Heart left ventricle (tissue), 16 donors: ENCODE measurements around the gene NECAB2. TPM values are rescaled to one million over a fixed set of nuclear protein-coding genes. Genes with fewer than 3 reads are reported as not detected.
A peak's percentile ranks its signal among the peaks of the same experiment; 100 is the strongest.

ENCODE experiments used
- ATAC-seq, 4 donors: fragments of 200-7000 bp; cut with Tn5 transposase; one replicate each; pipeline ENCODE4 v1.9.1; 2020 to 2022; ENCODE audit warnings: moderate library complexity in 4 of 4, mild to moderate bottlenecking in 3 of 4, moderate number of reproducible peaks in 1 of 4
- DNase-seq, 5 donors: peaks; one replicate each; pipeline ENCODE4 v3.0.0-alpha.2; 2020
- H3K27ac ChIP-seq, 12 donors: fragments of 200-600 bp; sonication (generic) in 4 of 12; one replicate each; pipeline versions ENCODE4 v1.5.0 to v1.8.0; 2016 to 2022; ENCODE audit warnings: mild to moderate bottlenecking in 2 of 12
- H3K27me3 ChIP-seq, 9 donors: fragments of 200-600 bp; sonication (generic) in 2 of 9; one replicate each; pipeline versions ENCODE4 v1.5.1 to v1.8.0; 2016 to 2022; ENCODE audit warnings: mild to moderate bottlenecking in 3 of 9
- H3K36me3 ChIP-seq, 9 donors: fragments of 200-600 bp; sonication (generic) in 2 of 9; one replicate each; pipeline versions ENCODE4 v1.5.0 to v1.8.0; 2018 to 2022; ENCODE audit warnings: mild to moderate bottlenecking in 2 of 9
- H3K4me1 ChIP-seq, 12 donors: fragments of 200-600 bp; sonication (generic) in 4 of 12; one replicate each; pipeline versions ENCODE4 v1.5.0 to v1.8.0; 2016 to 2022; ENCODE audit warnings: mild to moderate bottlenecking in 3 of 12
- H3K4me3 ChIP-seq, 12 donors: fragments of 200-600 bp; sonication (generic) in 4 of 12; one replicate each; pipeline versions ENCODE4 v1.5.0 to v1.8.0; 2017 to 2022; ENCODE audit warnings: mild to moderate bottlenecking in 9 of 12, moderate library complexity in 4 of 12
- H3K9me3 ChIP-seq, 12 donors: fragments of 200-600 bp; sonication (generic) in 4 of 12; one replicate each; pipeline versions ENCODE4 v1.5.0 to v1.8.0; 2016 to 2022; ENCODE audit warnings: mild to moderate bottlenecking in 1 of 12
- POLR2A ChIP-seq, 2 donors: fragments of 450-650 bp; IDR thresholded peaks; one replicate each; pipeline ENCODE4 v1.6.1; 2017; ENCODE audit warnings: antibody characterized with exemption in 2 of 2, mild to moderate bottlenecking in 2 of 2, moderate library complexity in 2 of 2
- WGBS, 4 donors: extraction: QIAGEN DNeasy Blood & Tissue Kit in 2 of 4; methylation state at CpG; one replicate each; pipeline versions ENCODE4 v1.1.5 to v1.1.7; 2013 to 2018; 5-methylcytosine and 5-hydroxymethylcytosine counted together
- intact Hi-C, 10 donors: fragments of 100-400 bp; cut with DNase I; formaldehyde crosslinking; loops; one replicate each; pipeline versions ENCODE4 v1.11.1 to v1.14.2; 2022
- polyA plus RNA-seq, 2 donors: library from polyadenylated mRNA; stranded (reverse); fragments of 200-250 nt; gene quantifications; one replicate each; pipeline ENCODE4 v1.2.3, GENCODE V29; 2013
- total RNA-seq, 9 donors: library from RNA; depleted of rRNA in 2 of 9; stranded (reverse); fragments of >200 nt in 2 of 9; fragmentation: NEBNext Ultra II Directional in 3 of 9; extraction: Animal tissue kit (Norgen Biotek cat#: 25700) in 3 of 9; gene quantifications; one replicate each; pipeline versions ENCODE4 v1.1.0 to v1.2.4, GENCODE V29; 2016 to 2023
- TF ChIP-seq, protein P1 (sequence below), 12 donors: fragments of 200-600 bp; sonication (generic) in 4 of 12; IDR thresholded peaks; one replicate each; pipeline versions ENCODE4 v1.5.0 to v1.8.0; 2018 to 2022; ENCODE audit warnings: antibody characterized with exemption in 12 of 12, mild to moderate bottlenecking in 5 of 12
- donor health status: ischemic (EF 13 %, LVEDD 7.1; RV severe dilation, severe dysfunction).
- donor health status: healthy with polysubstance abuse.
- donor health status: DM: no; HTN: yes; CAD: no.
- donor health status: DM: no; HTN: no; CAD: no.
- donor health status: ischemic (EF 25% LVEDD 6.9; RV normal size, moderate dysfunction).
- donor health status: ischemic (EF 25% LVEDD 5.7; RV mildly dilated, moderate dysfunction).
- donor health status: healthy.
- donor health status: DM: yes; HTN: yes; CAD: no.
- donor health status: ischemic (EF 35%, LVEDD 5.7; RV mildly dilated, moderate dysfunction).
- donor health status: nonischemic (EF 11% LVEDD 7.7; RV severe dilation, severe dysfunction).
- donor health status: DM: yes; HTN: yes; CAD: no.
- donor health status: PGD.
- donor health status: ischemic (EF 29% LVEDD 5.4; RV normal size, mild dysfunction).
- donor health status: nonischemic (EF 23%, LVEDD 6.1; RV moderate dilation, normal function).

The NECAB2 gene
- total and polyA plus RNA-seq, 11 donors, result 0.24 to 2.1 (median 0.88) TPM; not detected in 2

DNA sequence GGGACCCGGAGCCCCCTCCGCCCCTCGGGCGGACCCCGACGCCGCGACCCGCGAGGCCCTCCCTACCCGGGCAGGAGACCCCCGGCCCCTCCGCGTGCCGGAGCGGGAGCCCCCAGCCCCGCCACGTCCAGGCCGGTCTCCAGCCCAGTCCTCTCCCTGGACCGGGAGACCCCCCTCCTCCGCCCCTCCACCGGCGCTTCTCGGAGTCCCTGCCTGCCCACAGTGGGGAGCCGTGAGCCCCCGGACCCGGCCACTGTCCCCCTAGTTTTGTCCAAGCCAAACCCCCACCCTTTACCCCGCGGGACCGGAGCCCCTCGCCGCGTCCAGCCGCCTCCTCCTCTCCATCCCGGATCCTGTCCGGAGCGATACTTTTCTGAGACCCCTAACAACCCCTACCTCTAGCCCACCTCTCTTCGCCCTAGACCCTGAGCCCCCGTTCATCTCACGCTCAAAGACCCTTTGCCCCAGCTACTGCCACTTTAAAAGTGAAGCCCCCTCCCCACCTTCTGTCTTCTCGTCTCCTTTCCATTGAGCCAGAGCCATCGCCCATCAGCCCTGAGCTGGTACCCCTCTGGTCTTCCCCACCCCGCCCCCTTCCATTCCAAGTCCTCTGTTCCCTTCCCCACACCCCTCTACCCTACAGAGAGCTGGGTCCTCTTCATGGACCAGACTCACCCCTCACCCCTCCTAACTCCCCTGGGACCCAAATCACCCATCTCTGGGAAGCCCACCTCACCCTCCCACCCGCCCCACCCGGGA lies 1.0 kb downstream of the NECAB2 start:
- peak overlapping the region in 1 of 12 donors; percentile 56 for H3K4me3 ChIP-seq
- no peaks in the 10 kb centered on the region for H3K9me3 ChIP-seq
- 11 to 22% (median 15%) methylated on average over 22 to 45 of the region's 45 CpGs for WGBS, 4 donors
- ATAC-seq (no peak), DNase-seq (peak in 2 of 5 donors; percentile 24 to 63)
- peaks cover 0 to 9% (median 0%) of the 10 kb centered on the region in 12 donors for H3K4me1 ChIP-seq
- no peak for TF ChIP-seq POLR2A (IDR thresholded peaks at IDR 0.05)
- TF ChIP-seq, protein P1, sequence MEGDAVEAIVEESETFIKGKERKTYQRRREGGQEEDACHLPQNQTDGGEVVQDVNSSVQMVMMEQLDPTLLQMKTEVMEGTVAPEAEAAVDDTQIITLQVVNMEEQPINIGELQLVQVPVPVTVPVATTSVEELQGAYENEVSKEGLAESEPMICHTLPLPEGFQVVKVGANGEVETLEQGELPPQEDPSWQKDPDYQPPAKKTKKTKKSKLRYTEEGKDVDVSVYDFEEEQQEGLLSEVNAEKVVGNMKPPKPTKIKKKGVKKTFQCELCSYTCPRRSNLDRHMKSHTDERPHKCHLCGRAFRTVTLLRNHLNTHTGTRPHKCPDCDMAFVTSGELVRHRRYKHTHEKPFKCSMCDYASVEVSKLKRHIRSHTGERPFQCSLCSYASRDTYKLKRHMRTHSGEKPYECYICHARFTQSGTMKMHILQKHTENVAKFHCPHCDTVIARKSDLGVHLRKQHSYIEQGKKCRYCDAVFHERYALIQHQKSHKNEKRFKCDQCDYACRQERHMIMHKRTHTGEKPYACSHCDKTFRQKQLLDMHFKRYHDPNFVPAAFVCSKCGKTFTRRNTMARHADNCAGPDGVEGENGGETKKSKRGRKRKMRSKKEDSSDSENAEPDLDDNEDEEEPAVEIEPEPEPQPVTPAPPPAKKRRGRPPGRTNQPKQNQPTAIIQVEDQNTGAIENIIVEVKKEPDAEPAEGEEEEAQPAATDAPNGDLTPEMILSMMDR (IDR thresholded peaks at IDR 0.05), result no peak
- peaks cover 0 to 19% (median 0%) of the 10 kb centered on the region in 9 donors for H3K36me3 ChIP-seq
- intact Hi-C loops, result loop anchor here in 7 of 10 donors (1.0 to 10.0 kb wide), 7 partner anchors 93 to 516 kb away; no protein-coding TSS in a partner anchor
- H3K27me3 ChIP-seq, result peaks cover 0 to 10% (median 0%) of the 10 kb centered on the region in 9 donors
- H3K27ac ChIP-seq, result no peak overlapping the region

DNA sequence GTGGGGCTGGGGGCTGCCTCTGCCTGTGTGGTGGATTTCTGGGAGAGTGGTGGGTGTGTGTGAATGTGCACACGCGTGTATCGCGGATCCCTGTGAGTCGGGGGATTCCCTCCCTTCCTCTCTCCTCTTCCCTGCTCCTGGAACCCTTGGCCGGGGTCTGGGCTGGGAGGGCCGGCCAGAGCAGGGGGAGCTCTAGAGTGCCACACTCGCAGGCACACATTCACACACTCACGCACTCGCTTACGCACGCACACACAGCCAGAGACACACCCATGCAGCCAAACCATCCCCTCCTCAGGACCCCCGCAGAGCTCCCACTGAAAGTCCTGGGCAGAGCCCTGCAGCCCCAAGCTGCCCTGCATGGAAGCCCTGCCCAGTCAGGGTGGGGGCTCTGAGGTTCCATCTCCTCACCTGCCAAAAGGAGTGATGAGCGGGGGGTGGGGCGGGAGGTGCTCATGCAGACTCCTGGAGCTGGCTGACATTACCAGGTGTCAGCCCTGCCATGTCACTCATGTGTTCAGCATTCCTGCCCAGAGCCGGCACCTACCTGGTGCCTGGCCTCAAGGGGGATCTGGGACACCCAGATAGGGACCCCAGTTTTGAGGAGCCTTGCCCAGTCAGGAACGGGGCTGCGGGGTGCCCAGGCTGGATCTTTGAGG lies 1.9 kb downstream of the NECAB2 start:
- H3K4me3 ChIP-seq, result no peak overlapping the region
- no peak for TF ChIP-seq POLR2A (IDR thresholded peaks at IDR 0.05)
- TF ChIP-seq, protein P1 (IDR thresholded peaks at IDR 0.05), result no peak
- intact Hi-C loops, result loop anchor here in 9 of 10 donors (2.0 to 10.0 kb wide), 9 partner anchors 92 to 515 kb away; no protein-coding TSS in a partner anchor
- 62 to 77% (median 70%) methylated on average over 7 to 18 of the region's 18 CpGs for WGBS, 4 donors
- DNase-seq, result peak in 2 of 5 donors; percentile 17 to 62
- ATAC-seq, result no peak
- no peaks in the 10 kb centered on the region for H3K9me3 ChIP-seq
- H3K27me3 ChIP-seq, result peaks cover 0 to 10% (median 0%) of the 10 kb centered on the region in 9 donors
- peaks cover 0 to 16% (median 0%) of the 10 kb centered on the region in 9 donors for H3K36me3 ChIP-seq
- peaks cover 0 to 9% (median 0%) of the 10 kb centered on the region in 12 donors for H3K4me1 ChIP-seq
- no peak overlapping the region for H3K27ac ChIP-seq

DNA sequence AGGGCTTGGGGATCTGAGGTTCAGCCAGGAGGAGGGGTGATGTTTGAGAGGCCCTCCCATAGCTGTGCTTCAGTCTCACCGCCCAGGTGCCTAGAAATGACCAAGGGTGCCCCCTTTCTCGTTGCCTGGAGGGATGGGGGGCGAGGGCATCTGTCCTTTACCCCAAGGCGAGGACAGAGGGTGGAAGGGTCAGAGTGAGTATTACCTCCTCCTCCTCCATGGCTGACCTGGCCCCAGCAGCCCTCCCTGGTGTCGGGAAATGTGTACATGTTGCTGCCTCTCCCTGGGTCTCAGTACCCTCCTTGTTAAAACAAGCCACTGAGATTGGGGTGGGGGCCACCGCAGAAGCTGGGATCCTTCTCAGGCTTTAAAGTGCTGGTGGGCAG lies 2.4 kb downstream of the NECAB2 start:
- Histone ChIP-seq H3K4me3 (no peak overlapping the region), H3K27ac (no peak overlapping the region), H3K9me3 (no peaks in the 10 kb centered on the region), H3K27me3 (peaks cover 0 to 10% (median 0%) of the 10 kb centered on the region in 9 donors), H3K36me3 (peaks cover 0 to 11% (median 0%) of the 10 kb centered on the region in 9 donors), H3K4me1 (peaks cover 0 to 9% (median 0%) of the 10 kb centered on the region in 12 donors)
- ATAC-seq (no peak), DNase-seq (peak in 1 of 5 donors; percentile 19)
- TF ChIP-seq, protein P1 (IDR thresholded peaks at IDR 0.05), result no peak
- TF ChIP-seq POLR2A (IDR thresholded peaks at IDR 0.05), result no peak
- intact Hi-C loops, result loop anchor here in 4 of 10 donors (5.0 to 10.0 kb wide), 4 partner anchors 92 to 344 kb away; no protein-coding TSS in a partner anchor
- 85 to 88% (median 87%) methylated on average over 6 of the region's 6 CpGs for WGBS, 4 donors
